GM18511 (cell line): ENCODE data around the gene STAT3.
"Not testable (repeated sequence)": the region's sequence is repeated elsewhere in the genome, so short reads cannot be mapped to it uniquely, and the experiment has no call there.

Experiments used
- ATAC-seq: cut with Tn5 transposase; IDR thresholded peaks from one replicate; pipeline ENCODE4 v1.9.1; 2021; ENCODE audit warnings: mild to moderate bottlenecking, moderate library complexity; ENCODE audit not compliant: unreplicated experiment

Gene STAT3

DNA sequence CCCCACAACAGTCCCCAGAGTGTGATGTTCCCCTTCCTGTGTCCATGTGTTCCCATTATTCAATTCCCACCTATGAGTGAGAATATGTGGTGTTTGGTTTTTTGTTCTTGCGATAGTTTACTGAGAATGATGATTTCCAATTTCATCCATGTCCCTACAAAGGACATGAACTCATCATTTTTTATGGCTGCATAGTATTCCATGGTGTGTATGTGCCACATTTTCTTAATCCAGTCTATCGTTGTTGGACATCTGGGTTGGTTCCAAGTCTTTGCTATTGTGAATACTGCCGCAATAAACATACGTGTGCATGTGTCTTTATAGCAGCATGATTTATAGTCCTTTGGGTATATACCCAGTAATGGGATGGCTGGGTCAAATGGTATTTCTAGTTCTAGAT lies 123.9 kb downstream of the STAT3 start:
- ATAC-seq: not testable (repeated sequence)
